ENCODE measurements around the gene NOG.

NOG gene

DNA sequence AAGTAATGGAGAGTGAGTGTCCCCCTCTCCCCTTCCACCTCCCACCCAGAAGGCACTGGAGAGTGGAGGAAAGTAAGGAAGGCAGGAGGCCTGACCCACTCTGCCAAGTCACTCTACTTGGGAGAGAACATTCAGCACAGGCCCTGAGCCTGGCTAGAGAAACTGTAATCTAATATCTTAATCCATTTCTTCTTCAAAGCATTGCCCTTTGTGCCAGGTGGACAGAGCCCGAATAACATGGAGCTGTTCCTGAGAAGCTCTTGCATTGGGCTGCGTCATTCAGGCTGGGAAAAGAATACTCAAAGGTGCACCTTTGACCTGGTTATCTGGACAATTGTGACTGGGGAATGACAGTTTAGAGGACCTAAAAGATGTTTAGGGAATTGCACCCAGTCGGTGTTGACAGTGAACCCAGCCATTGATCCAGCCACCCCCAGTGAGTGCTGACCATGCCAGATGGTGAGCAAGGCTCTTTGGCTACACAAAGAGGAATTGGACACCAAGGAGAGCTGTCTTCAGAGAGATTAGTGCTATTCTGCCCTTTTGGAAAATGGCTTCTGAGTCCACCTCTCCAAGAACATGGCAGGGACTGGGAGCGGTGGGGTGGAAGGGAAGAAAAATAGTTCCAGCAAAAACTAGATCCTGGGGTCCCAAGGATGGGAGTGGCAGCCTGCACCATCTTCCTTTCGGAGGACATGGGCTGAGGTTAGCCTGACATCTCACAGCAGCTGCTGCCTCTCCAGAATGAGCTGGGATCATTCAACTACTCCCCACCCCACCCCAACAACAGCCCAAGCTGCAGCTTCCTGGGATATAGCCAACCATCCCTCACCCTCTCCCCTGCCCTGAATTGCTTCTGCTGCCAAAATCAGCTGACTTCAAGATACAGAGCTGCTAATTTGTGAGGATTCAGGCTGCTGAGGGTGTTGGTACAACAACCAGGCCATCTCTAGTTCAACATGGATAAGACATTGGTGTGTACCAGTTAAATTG is 11.6 kb upstream of the NOG start:
- Mint-ChIP-seq H3K36me3 (ENCODE audit: low read depth) (no peaks in the 10 kb centered on the region), H3K27me3 (ENCODE audit: low read depth) (peaks cover 27% of the 10 kb centered on the region), H3K9me3 (no peaks in the 10 kb centered on the region), H3K4me1 (peaks cover 51% of the 10 kb centered on the region), H3K4me3 (peak overlapping the region in 1 of 3 experiments; percentile 32), H3K27ac (no peak overlapping the region)
- no peak for TF ChIP-seq CTCF (IDR thresholded peaks at IDR 0.05; ENCODE audit: unreplicated experiment in 3 of 3)

- TF ChIP-seq CTCF (IDR thresholded peaks at IDR 0.05; ENCODE audit: unreplicated experiment in 3 of 3): no peak
- H3K36me3 Mint-ChIP-seq (ENCODE audit: low read depth): no peaks in the 10 kb centered on the region
- no peak overlapping the region for H3K4me3 Mint-ChIP-seq
- H3K27me3 Mint-ChIP-seq (ENCODE audit: low read depth): peaks cover 44% of the 10 kb centered on the region
- no peak overlapping the region for H3K27ac Mint-ChIP-seq
- no peaks in the 10 kb centered on the region for H3K9me3 Mint-ChIP-seq
- H3K4me1 Mint-ChIP-seq: peaks cover 32% of the 10 kb centered on the region
These were observed 9.7 kb upstream of the NOG start for GRCh38 chr17:56583772-56584171.

DNA sequence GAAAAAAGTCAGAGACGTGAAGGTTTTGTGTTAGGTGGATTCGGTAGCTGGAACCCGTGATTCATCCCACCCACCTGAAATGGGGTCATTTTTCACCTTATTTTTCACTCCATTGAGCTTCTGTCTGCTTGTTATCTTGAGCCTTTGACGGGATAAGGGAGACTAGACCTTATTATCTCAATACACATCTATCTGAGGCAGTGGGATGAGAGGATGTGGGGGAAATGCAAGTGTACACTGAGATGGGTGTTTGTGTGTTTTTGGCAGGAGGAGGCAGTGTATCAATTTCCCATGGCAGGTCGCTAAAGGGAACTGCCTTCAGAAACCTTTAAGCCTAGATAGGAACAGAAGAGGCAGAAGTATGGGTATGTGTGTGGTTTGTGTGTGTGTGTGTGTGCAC is 6.2 kb upstream of the NOG start:
- Mint-ChIP-seq H3K4me3 (no peak overlapping the region), H3K9me3 (no peaks in the 10 kb centered on the region), H3K4me1 (peaks cover 13% of the 10 kb centered on the region), H3K27ac (no peak overlapping the region), H3K27me3 (ENCODE audit: low read depth) (peaks cover 64% of the 10 kb centered on the region), H3K36me3 (ENCODE audit: low read depth) (no peaks in the 10 kb centered on the region)
- TF ChIP-seq CTCF (IDR thresholded peaks at IDR 0.05; ENCODE audit: unreplicated experiment in 3 of 3): no peak

DNA sequence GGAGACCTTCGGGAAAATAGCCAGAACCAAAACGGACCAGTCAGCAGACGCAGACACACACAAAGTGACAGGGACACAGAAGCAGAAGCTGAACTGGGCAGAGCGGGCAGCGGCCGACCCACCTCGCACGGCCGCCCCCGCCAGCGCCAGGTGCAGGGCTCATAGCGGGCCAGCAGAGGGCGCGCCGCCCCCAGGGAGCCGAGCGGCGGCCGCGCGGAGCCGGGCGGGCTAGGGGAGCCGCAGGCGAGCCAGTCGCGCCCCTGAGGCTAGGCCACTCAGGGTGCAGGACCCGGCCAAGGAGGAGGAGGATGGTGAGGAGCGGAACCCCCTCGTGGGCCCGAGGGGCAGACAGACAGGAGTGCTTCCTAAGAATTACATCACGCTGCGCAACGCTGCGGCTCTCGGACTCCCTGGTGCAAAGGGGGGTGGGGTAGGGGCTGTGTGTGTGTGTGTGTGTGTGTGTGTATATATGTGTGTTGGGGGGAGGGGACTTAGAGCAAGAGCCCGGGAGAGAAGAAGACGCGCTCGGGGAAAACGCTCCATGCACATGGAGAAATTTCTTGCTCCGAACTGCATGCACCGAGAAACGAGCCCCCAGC is 913 bp upstream of the NOG start:
- peaks cover 76% of the 10 kb centered on the region for H3K27me3 Mint-ChIP-seq (ENCODE audit: low read depth)
- no peaks in the 10 kb centered on the region for H3K9me3 Mint-ChIP-seq
- peak overlapping the region; percentile 86 to 92 (median 87) for H3K4me3 Mint-ChIP-seq
- TF ChIP-seq CTCF (IDR thresholded peaks at IDR 0.05; ENCODE audit: unreplicated experiment in 3 of 3): peak; percentile 95 to 99 (median 97)
- peak overlapping the region; percentile 58 to 71 (median 70) for H3K27ac Mint-ChIP-seq
- H3K36me3 Mint-ChIP-seq (ENCODE audit: low read depth): no peaks in the 10 kb centered on the region
- peaks cover 20% of the 10 kb centered on the region for H3K4me1 Mint-ChIP-seq

- H3K36me3 Mint-ChIP-seq (ENCODE audit: low read depth): no peaks in the 10 kb centered on the region
- peak overlapping the region; percentile 58 to 71 (median 70) for H3K27ac Mint-ChIP-seq
- no peaks in the 10 kb centered on the region for H3K9me3 Mint-ChIP-seq
- peaks cover 25% of the 10 kb centered on the region for H3K4me1 Mint-ChIP-seq
- H3K4me3 Mint-ChIP-seq: peak overlapping the region; percentile 86 to 92 (median 87)
- peaks cover 76% of the 10 kb centered on the region for H3K27me3 Mint-ChIP-seq (ENCODE audit: low read depth)
- TF ChIP-seq CTCF (IDR thresholded peaks at IDR 0.05; ENCODE audit: unreplicated experiment in 3 of 3): no peak
These were observed 333 bp upstream of the NOG start for GRCh38 chr17:56593086-56593645.
